GM12878 (cell line): ENCODE data around the gene PFKFB2. TPM values are rescaled to one million over a fixed set of nuclear protein-coding genes. Genes with fewer than 3 reads are reported as not detected.

ENCODE experiments used
- ATAC-seq: fragments of 200-7000 bp; cut with Tn5 transposase; 3 replicates; pipeline ENCODE4 v1.9.1; 2020; ENCODE audit warnings: mild to moderate bottlenecking, moderate library complexity
- BruUV-seq: library from RNA; stranded (reverse); fragments of 400-500 nt; replicated peaks from 2 replicates; lab custom pipeline; 2021; lab: Mats Ljungman, UMichigan
- CTCF ChIA-PET: fragments of 300-600 bp; sonication (Branson Sonifier 250); formaldehyde crosslinking; extraction: SDS; loops from one replicate; lab custom pipeline; 2021; ENCODE audit warnings: inconsistent platforms; lab: Yijun Ruan, JAX
- POLR2A ChIA-PET: fragments of 350-600 bp; formaldehyde crosslinking; extraction: SDS; loops from one replicate; lab custom pipeline; 2021; ENCODE audit warnings: inconsistent platforms; lab: Charles Lee
- RAD21 ChIA-PET: fragments of 300-600 bp; sonication (Branson Sonifier 250); formaldehyde crosslinking; loops from one replicate; lab custom pipeline; 2023; ENCODE audit warnings: antibody characterized with exemption; ENCODE audit not compliant: unreplicated experiment; lab: Charles Lee
- SMC1A ChIA-PET: fragments of 300-600 bp; sonication (Branson Sonifier 250); formaldehyde crosslinking; loops from one replicate; lab custom pipeline; 2023; ENCODE audit not compliant: unreplicated experiment, uncharacterized antibody; lab: Charles Lee
- DNase-seq: peaks from one replicate; pipeline ENCODE4 v3.0.0-alpha.2; 2011; ENCODE audit warnings: low read depth, low spot score
- FAIRE-seq: peaks from 3 replicates; lab custom pipeline; 2011; peaks lifted over from hg19 to GRCh38; lab: Jason Lieb, UNC
- H2AFZ ChIP-seq: 2 replicates; pipeline ENCODE4 v1.6.0; 2011; ENCODE audit warnings: low read depth, low read length, control low read depth; ENCODE audit not compliant: control insufficient read depth
- H3K27ac ChIP-seq: 2 replicates; pipeline ENCODE4 v1.5.1; 2011; ENCODE audit warnings: control low read depth; ENCODE audit not compliant: control insufficient read depth, insufficient read depth
- H3K27me3 ChIP-seq, 2 experiments: replicated peaks in 1 of 2; 2 replicates each; pipeline versions ENCODE4 v1.6.0 to v1.6.1; 2011; ENCODE audit warnings: low read length in 1 of 2; ENCODE audit not compliant: control insufficient read depth in 2 of 2, insufficient read depth in 2 of 2
- H3K36me3 ChIP-seq, 2 experiments: 2 replicates each; pipeline ENCODE4 v1.5.1; 2011; ENCODE audit warnings: low read length in 1 of 2; ENCODE audit not compliant: control insufficient read depth in 2 of 2, insufficient read depth in 2 of 2
- H3K4me1 ChIP-seq: 2 replicates; pipeline ENCODE4 v1.6.1; 2011; ENCODE audit warnings: mild to moderate bottlenecking, low read length, moderate library complexity, mixed read lengths; ENCODE audit not compliant: control insufficient read depth, insufficient read depth
- H3K4me2 ChIP-seq: 2 replicates; pipeline ENCODE4 v1.6.0; 2011; ENCODE audit warnings: control low read depth; ENCODE audit not compliant: control insufficient read depth, insufficient read depth
- H3K4me3 ChIP-seq: fragments of 200-600 bp; sonication (generic); 2 replicates; pipeline ENCODE4 v1.5.1; 2016
- H3K79me2 ChIP-seq: 2 replicates; pipeline ENCODE4 v1.6.0; 2011; ENCODE audit warnings: low read length; ENCODE audit not compliant: control insufficient read depth, insufficient read depth
- H3K9ac ChIP-seq: 2 replicates; pipeline ENCODE4 v1.8.0; 2011; ENCODE audit warnings: low read length, control low read depth, mixed read lengths; ENCODE audit not compliant: control insufficient read depth, insufficient read depth
- H3K9me3 ChIP-seq: replicated peaks from 3 replicates; pipeline ENCODE4 v1.5.1; 2011; ENCODE audit warnings: mild to moderate bottlenecking, low read length; ENCODE audit not compliant: control insufficient read depth, insufficient read depth
- H4K20me1 ChIP-seq: 2 replicates; pipeline ENCODE4 v1.6.0; 2011; ENCODE audit not compliant: control insufficient read depth, insufficient read depth
- RUNX3 ChIP-seq: IDR thresholded peaks from 2 replicates; pipeline ENCODE4 v1.6.1; 2012; ENCODE audit warnings: low read length, inconsistent platforms
- ZNF384 ChIP-seq: IDR thresholded peaks from 2 replicates; pipeline ENCODE4 v1.6.1; 2012; ENCODE audit warnings: low read depth, mild to moderate bottlenecking, low read length, improper control_type of control experiment, borderline replicate concordance
- WGBS: methylation state at CpG from one replicate; pipeline ENCODE4 v1.1.6; 2016; ENCODE audit warnings: low lambda C conversion rate; ENCODE audit not compliant: insufficient replicate concordance, insufficient coverage; ENCODE audit errors: missing lambda C conversion rate; 5-methylcytosine and 5-hydroxymethylcytosine counted together
- in situ Hi-C: fragments of 300-500 bp; cut with MboI; formaldehyde crosslinking; loops from 9 replicates; pipeline ENCODE4 v1.14.3; 2018; ENCODE audit warnings: mixed read lengths
- intact Hi-C: fragments of 100-400 bp; cut with micrococcal nuclease; formaldehyde crosslinking; loops from one replicate; pipeline ENCODE4 v1.14.2; 2022; ENCODE audit not compliant: unreplicated experiment
- polyA plus RNA-seq, 11 experiments: library from polyadenylated mRNA; depleted of rRNA in 4 of 11; unstranded in 6 of 11; stranded (reverse) in 5 of 11; fragments of >200 nt; fragmentation: Nextera tagmentation in 4 of 11; fragmentation: Illumina TruSeq in 1 of 11; extraction: Ambion mirVana in 4 of 11; extraction: Trizol in 1 of 11; gene quantifications; 1 replicate in 1 of 11; 2 replicates in 10 of 11; pipeline versions ENCODE4 v1.2.1 to v1.2.3, GENCODE V29; 2011 to 2016; ENCODE audit warnings: inconsistent platforms in 2 of 11, missing spikeins in 2 of 11, low read depth in 1 of 11
- total RNA-seq, 4 experiments: library from RNA; depleted of rRNA in 3 of 4; stranded (reverse); fragments of >200 nt in 3 of 4; fragmentation: Illumina TruSeq in 1 of 4; extraction: Trizol in 1 of 4; gene quantifications; 2 replicates each; pipeline versions ENCODE4 v1.2.1 to v1.2.3, GENCODE V29; 2013 to 2021
- TF ChIP-seq, protein P1 (sequence below), 3 experiments: IDR thresholded peaks in 2 of 3; conservative IDR thresholded peaks in 1 of 3; 2 replicates each; pipeline ENCODE4 v1.5.1; 2011; ENCODE audit warnings: low read depth in 3 of 3, low read length in 3 of 3, mild to moderate bottlenecking in 3 of 3, control low read depth in 2 of 3, moderate library complexity in 2 of 3, inconsistent platforms in 1 of 3, mixed read lengths in 1 of 3; ENCODE audit not compliant: control insufficient read depth in 2 of 3, insufficient read depth in 1 of 3; ENCODE audit errors: extremely low read depth in 1 of 3
- TF ChIP-seq, protein P2 (sequence below): fragments of 450-650 bp; IDR thresholded peaks from 2 replicates; pipeline ENCODE4 v1.6.1; 2016; ENCODE audit warnings: mild to moderate bottlenecking, moderate library complexity, borderline replicate concordance
- TF ChIP-seq, protein P3 (sequence below): fragments of 450-650 bp; IDR thresholded peaks from 2 replicates; pipeline ENCODE4 v1.6.1; 2017; ENCODE audit warnings: mild to moderate bottlenecking, moderate library complexity

The PFKFB2 gene
- total and polyA plus RNA-seq, 10 of the 15 experiments (the other 5 are each of a cell fraction or from before 2014, with no cell fraction given): 0.40 to 1.3 (median 1.0) TPM

DNA sequence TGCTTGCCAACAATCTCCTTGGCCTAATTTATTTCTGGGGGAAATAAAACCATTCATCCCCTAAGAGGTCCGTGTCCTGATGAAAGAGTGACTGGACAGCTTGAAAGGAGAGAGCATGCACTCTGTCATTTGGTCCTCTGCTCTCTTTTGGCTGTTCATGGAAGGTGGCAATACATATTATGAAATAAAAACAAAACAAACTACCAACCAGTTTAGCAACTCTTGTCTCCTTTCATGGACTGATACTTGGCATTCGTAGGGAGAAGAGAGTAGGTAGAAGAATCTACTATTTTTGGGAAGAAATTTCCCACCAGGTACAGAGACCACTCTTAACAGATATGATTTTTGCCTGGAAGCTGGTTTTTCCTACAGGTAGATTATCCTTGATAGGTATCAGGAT lies 19.8 kb upstream of the PFKFB2 start:
- no peak overlapping the region for H3K9ac ChIP-seq
- H3K4me1 ChIP-seq: no peaks in the 10 kb centered on the region
- ATAC-seq: no peak
- no peaks in the 10 kb centered on the region for H4K20me1 ChIP-seq
- H3K4me3 ChIP-seq: no peak overlapping the region
- no peak for TF ChIP-seq RUNX3
- TF ChIP-seq, protein P1, sequence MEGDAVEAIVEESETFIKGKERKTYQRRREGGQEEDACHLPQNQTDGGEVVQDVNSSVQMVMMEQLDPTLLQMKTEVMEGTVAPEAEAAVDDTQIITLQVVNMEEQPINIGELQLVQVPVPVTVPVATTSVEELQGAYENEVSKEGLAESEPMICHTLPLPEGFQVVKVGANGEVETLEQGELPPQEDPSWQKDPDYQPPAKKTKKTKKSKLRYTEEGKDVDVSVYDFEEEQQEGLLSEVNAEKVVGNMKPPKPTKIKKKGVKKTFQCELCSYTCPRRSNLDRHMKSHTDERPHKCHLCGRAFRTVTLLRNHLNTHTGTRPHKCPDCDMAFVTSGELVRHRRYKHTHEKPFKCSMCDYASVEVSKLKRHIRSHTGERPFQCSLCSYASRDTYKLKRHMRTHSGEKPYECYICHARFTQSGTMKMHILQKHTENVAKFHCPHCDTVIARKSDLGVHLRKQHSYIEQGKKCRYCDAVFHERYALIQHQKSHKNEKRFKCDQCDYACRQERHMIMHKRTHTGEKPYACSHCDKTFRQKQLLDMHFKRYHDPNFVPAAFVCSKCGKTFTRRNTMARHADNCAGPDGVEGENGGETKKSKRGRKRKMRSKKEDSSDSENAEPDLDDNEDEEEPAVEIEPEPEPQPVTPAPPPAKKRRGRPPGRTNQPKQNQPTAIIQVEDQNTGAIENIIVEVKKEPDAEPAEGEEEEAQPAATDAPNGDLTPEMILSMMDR (IDR thresholded peaks at IDR 0.05 in 2 of 3, conservative IDR thresholded peaks at IDR 0.05 in 1 of 3; ENCODE audit: control insufficient read depth in 2 of 3, extremely low read depth in 1 of 3, insufficient read depth in 1 of 3, low read depth in 3 of 3, low read length in 3 of 3): no peak
- TF ChIP-seq ZNF384: no peak
- in situ Hi-C loops: no loop called here
- no peaks in the 10 kb centered on the region for H3K36me3 ChIP-seq
- no peaks in the 10 kb centered on the region for H3K79me2 ChIP-seq
- no TSS peak for BruUV-seq
- FAIRE-seq: no peak
- ChIA-PET CTCF (interaction anchor here (0.6 to 1.9 kb wide), 5 partner anchors 12 to 472 kb away, joined by 3 to 6 read pairs (median 5); no protein-coding TSS in a partner anchor), SMC1A (interaction anchor here (0.9 to 1.1 kb wide), 3 partner anchors 9 to 14 kb away, joined by 3 to 8 read pairs (median 4); no protein-coding TSS in a partner anchor), RAD21 (no interaction called here), POLR2A (no interaction called here)
- DNase-seq: no peak
- no peak overlapping the region for H2AFZ ChIP-seq
- H3K9me3 ChIP-seq: no peaks in the 10 kb centered on the region
- H3K27me3 ChIP-seq: peaks cover 3 to 7% of the 10 kb centered on the region in 2 experiments; a peak in 3 of 4 replicates
- WGBS: 0% methylated on average over 2 of the region's 2 CpGs
- intact Hi-C loops: no loop called here
- H3K27ac ChIP-seq: no peak overlapping the region
- no peak overlapping the region for H3K4me2 ChIP-seq

DNA sequence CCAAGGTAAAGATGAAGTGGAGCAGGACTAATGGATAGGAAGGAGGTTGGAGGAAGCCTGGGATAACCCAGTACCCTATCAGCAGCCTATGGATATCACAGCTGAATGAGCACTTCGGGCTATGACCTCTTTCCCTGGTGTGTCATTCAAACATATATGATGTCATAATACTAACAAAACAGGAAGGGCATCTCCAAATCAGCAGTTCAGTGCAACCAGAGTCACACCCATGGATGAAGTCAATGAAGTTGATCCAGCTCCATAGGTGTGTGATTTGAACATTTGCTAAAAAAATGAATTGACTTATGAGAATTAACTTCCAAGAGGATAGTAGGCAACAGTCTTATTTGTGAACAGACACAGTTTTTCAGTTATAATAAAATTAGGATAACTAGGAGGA lies 18.9 kb upstream of the PFKFB2 start:
- Histone ChIP-seq H3K27ac (no peak overlapping the region), H3K9me3 (no peaks in the 10 kb centered on the region), H3K4me1 (no peaks in the 10 kb centered on the region), H3K4me2 (no peak overlapping the region), H4K20me1 (no peaks in the 10 kb centered on the region), H3K4me3 (no peak overlapping the region), H2AFZ (no peak overlapping the region), H3K79me2 (no peaks in the 10 kb centered on the region), H3K9ac (no peak overlapping the region), H3K36me3 (no peaks in the 10 kb centered on the region), H3K27me3 (peaks cover 3 to 7% of the 10 kb centered on the region in 2 experiments; a peak in 3 of 4 replicates)
- intact Hi-C loops: no loop called here
- in situ Hi-C loops: no loop called here
- CTCF ChIA-PET: interaction anchor here (1.2 to 1.9 kb wide), 5 partner anchors 11 to 186 kb away, joined by 4 to 6 read pairs (median 5); no protein-coding TSS in a partner anchor
- 6% methylated on average over 1 of the region's 1 CpG for WGBS
- RAD21 ChIA-PET: no interaction called here
- no peak for FAIRE-seq
- POLR2A ChIA-PET: no interaction called here
- ATAC-seq: no peak
- SMC1A ChIA-PET: interaction anchor here (1.0 to 1.2 kb wide), 2 partner anchors 9 to 11 kb away, joined by 3 read pairs; no protein-coding TSS in a partner anchor
- no peak for DNase-seq
- BruUV-seq: no TSS peak
- TF ChIP-seq, protein P2, sequence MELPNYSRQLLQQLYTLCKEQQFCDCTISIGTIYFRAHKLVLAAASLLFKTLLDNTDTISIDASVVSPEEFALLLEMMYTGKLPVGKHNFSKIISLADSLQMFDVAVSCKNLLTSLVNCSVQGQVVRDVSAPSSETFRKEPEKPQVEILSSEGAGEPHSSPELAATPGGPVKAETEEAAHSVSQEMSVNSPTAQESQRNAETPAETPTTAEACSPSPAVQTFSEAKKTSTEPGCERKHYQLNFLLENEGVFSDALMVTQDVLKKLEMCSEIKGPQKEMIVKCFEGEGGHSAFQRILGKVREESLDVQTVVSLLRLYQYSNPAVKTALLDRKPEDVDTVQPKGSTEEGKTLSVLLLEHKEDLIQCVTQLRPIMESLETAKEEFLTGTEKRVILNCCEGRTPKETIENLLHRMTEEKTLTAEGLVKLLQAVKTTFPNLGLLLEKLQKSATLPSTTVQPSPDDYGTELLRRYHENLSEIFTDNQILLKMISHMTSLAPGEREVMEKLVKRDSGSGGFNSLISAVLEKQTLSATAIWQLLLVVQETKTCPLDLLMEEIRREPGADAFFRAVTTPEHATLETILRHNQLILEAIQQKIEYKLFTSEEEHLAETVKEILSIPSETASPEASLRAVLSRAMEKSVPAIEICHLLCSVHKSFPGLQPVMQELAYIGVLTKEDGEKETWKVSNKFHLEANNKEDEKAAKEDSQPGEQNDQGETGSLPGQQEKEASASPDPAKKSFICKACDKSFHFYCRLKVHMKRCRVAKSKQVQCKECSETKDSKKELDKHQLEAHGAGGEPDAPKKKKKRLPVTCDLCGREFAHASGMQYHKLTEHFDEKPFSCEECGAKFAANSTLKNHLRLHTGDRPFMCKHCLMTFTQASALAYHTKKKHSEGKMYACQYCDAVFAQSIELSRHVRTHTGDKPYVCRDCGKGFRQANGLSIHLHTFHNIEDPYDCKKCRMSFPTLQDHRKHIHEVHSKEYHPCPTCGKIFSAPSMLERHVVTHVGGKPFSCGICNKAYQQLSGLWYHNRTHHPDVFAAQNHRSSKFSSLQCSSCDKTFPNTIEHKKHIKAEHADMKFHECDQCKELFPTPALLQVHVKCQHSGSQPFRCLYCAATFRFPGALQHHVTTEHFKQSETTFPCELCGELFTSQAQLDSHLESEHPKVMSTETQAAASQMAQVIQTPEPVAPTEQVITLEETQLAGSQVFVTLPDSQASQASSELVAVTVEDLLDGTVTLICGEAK: no peak
- TF ChIP-seq, protein P3, sequence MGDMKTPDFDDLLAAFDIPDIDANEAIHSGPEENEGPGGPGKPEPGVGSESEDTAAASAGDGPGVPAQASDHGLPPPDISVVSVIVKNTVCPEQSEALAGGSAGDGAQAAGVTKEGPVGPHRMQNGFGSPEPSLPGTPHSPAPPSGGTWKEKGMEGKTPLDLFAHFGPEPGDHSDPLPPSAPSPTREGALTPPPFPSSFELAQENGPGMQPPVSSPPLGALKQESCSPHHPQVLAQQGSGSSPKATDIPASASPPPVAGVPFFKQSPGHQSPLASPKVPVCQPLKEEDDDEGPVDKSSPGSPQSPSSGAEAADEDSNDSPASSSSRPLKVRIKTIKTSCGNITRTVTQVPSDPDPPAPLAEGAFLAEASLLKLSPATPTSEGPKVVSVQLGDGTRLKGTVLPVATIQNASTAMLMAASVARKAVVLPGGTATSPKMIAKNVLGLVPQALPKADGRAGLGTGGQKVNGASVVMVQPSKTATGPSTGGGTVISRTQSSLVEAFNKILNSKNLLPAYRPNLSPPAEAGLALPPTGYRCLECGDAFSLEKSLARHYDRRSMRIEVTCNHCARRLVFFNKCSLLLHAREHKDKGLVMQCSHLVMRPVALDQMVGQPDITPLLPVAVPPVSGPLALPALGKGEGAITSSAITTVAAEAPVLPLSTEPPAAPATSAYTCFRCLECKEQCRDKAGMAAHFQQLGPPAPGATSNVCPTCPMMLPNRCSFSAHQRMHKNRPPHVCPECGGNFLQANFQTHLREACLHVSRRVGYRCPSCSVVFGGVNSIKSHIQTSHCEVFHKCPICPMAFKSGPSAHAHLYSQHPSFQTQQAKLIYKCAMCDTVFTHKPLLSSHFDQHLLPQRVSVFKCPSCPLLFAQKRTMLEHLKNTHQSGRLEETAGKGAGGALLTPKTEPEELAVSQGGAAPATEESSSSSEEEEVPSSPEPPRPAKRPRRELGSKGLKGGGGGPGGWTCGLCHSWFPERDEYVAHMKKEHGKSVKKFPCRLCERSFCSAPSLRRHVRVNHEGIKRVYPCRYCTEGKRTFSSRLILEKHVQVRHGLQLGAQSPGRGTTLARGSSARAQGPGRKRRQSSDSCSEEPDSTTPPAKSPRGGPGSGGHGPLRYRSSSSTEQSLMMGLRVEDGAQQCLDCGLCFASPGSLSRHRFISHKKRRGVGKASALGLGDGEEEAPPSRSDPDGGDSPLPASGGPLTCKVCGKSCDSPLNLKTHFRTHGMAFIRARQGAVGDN: no peak
